Measurements from ENCODE around the gene CTSC. TPM values are rescaled to one million over a fixed set of nuclear protein-coding genes. Genes with fewer than 3 reads are reported as not detected.

CTSC gene
- polyA plus RNA-seq, 3 donors, result 150 to 415 (median 284) TPM

GRCh38 chr11:88379130-88379529, 41.6 kb upstream of the CTSC start:
- Histone ChIP-seq H3K4me2 (replicated peaks; ENCODE audit: extremely low read depth, low read length, poor library complexity, severe bottlenecking) (no peak overlapping the region), H3K79me2 (ENCODE audit: insufficient read depth, low read length) (no peaks in the 10 kb centered on the region), H3K27ac (ENCODE audit: low read depth in 1 of 2, low read length in 2 of 2) (no peak overlapping the region), H3K4me3 (replicated peaks in 1 of 3; ENCODE audit: low read depth in 2 of 3, low read length in 3 of 3) (no peak overlapping the region), H3K9ac (ENCODE audit: insufficient read depth, low read length, poor library complexity, severe bottlenecking) (no peak overlapping the region), H3K9me3 (replicated peaks in 1 of 2; ENCODE audit: control insufficient read depth in 1 of 2, insufficient read depth in 1 of 2, low read length in 2 of 2) (no peaks in the 10 kb centered on the region), H3K27me3 (ENCODE audit: control insufficient read depth in 2 of 2, insufficient read depth in 2 of 2, low read length in 2 of 2) (no peaks in the 10 kb centered on the region), H4K20me1 (ENCODE audit: insufficient read depth, low read length) (no peaks in the 10 kb centered on the region), H3K36me3 (replicated peaks in 1 of 2; ENCODE audit: control insufficient read depth in 1 of 2, insufficient read depth in 2 of 2, low read length in 2 of 2) (no peaks in the 10 kb centered on the region), H2AFZ (ENCODE audit: insufficient read depth, low read depth, low read length, poor library complexity, severe bottlenecking) (no peak overlapping the region), H3K4me1 (ENCODE audit: control insufficient read depth in 1 of 2, insufficient read depth in 2 of 2, low read length in 2 of 2) (no peaks in the 10 kb centered on the region)
- TF ChIP-seq CTCF (IDR thresholded peaks at IDR 0.05), result no peak
- no peak for DNase-seq
- Mint-ChIP-seq H3K4me3 (no peak overlapping the region), H3K27me3 (ENCODE audit: low read depth in 3 of 3) (peaks cover 0 to 3% (median 0%) of the 10 kb centered on the region in 3 donors), H3K27ac (no peak overlapping the region), H3K4me1 (peaks cover 9% of the 10 kb centered on the region), H3K9me3 (no peaks in the 10 kb centered on the region), H3K36me3 (no peaks in the 10 kb centered on the region)
- WGBS (ENCODE audit: insufficient coverage), result no CpG with 5 or more reads among the region's 3 CpGs
- intact Hi-C loops (cut with micrococcal nuclease), result no loop called here

GRCh38 chr11:88378422-88379066, 41.0 kb upstream of the CTSC start:
- Mint-ChIP-seq H3K4me1 (peaks cover 9% of the 10 kb centered on the region), H3K27ac (no peak overlapping the region), H3K27me3 (ENCODE audit: low read depth in 3 of 3) (peaks cover 0 to 3% (median 0%) of the 10 kb centered on the region in 3 donors)

More at GRCh38 chr11:88378422-88379066, 41.0 kb upstream of the CTSC start:
- no peak overlapping the region for H3K4me3 ChIP-seq (replicated peaks in 1 of 3; ENCODE audit: low read depth in 2 of 3, low read length in 3 of 3)
- no peaks in the 10 kb centered on the region for H3K79me2 ChIP-seq (ENCODE audit: insufficient read depth, low read length)
- no peaks in the 10 kb centered on the region for H3K9me3 Mint-ChIP-seq
- no peak overlapping the region for H3K4me3 Mint-ChIP-seq
- no peaks in the 10 kb centered on the region for H3K36me3 Mint-ChIP-seq
- no peak overlapping the region for H2AFZ ChIP-seq (ENCODE audit: insufficient read depth, low read depth, low read length, poor library complexity, severe bottlenecking)
- intact Hi-C loops (cut with micrococcal nuclease), result no loop called here
- H3K4me1 ChIP-seq (ENCODE audit: control insufficient read depth in 1 of 2, insufficient read depth in 2 of 2, low read length in 2 of 2), result no peaks in the 10 kb centered on the region
- H3K27ac ChIP-seq (ENCODE audit: low read depth in 1 of 2, low read length in 2 of 2), result no peak overlapping the region
- H3K9ac ChIP-seq (ENCODE audit: insufficient read depth, low read length, poor library complexity, severe bottlenecking), result no peak overlapping the region
- no peaks in the 10 kb centered on the region for H3K27me3 ChIP-seq (ENCODE audit: control insufficient read depth in 2 of 2, insufficient read depth in 2 of 2, low read length in 2 of 2)
- H3K9me3 ChIP-seq (replicated peaks in 1 of 2; ENCODE audit: control insufficient read depth in 1 of 2, insufficient read depth in 1 of 2, low read length in 2 of 2), result no peaks in the 10 kb centered on the region
- H3K4me2 ChIP-seq (replicated peaks; ENCODE audit: extremely low read depth, low read length, poor library complexity, severe bottlenecking), result no peak overlapping the region
- no peak for TF ChIP-seq CTCF (IDR thresholded peaks at IDR 0.05)
- H4K20me1 ChIP-seq (ENCODE audit: insufficient read depth, low read length), result no peaks in the 10 kb centered on the region
- no peaks in the 10 kb centered on the region for H3K36me3 ChIP-seq (replicated peaks in 1 of 2; ENCODE audit: control insufficient read depth in 1 of 2, insufficient read depth in 2 of 2, low read length in 2 of 2)
- 86% methylated on average over 1 of the region's 4 CpGs for WGBS (ENCODE audit: insufficient coverage)
- no peak for DNase-seq

Measured in CD14-positive monocyte (primary cell).